WTC11 (cell line): ENCODE measurements around the gene SH3PXD2A.

Source experiments
- ELF4 ChIP-seq: sonication (generic); formaldehyde crosslinking; IDR thresholded peaks from 2 replicates; pipeline ENCODE4 v1.8.1; 2022; ENCODE audit warnings: low read depth, mild to moderate bottlenecking, moderate library complexity, missing genetic modification reagents
- NR2C2 ChIP-seq: sonication (generic); formaldehyde crosslinking; IDR thresholded peaks from 2 replicates; pipeline ENCODE4 v1.8.0; 2022; ENCODE audit warnings: mild to moderate bottlenecking, missing genetic modification reagents
- NR3C1 ChIP-seq: sonication (generic); formaldehyde crosslinking; conservative IDR thresholded peaks from 2 replicates; pipeline ENCODE4 v1.8.1; 2023; ENCODE audit warnings: low read depth, mild to moderate bottlenecking, missing genetic modification reagents
- TEAD4 ChIP-seq: sonication (generic); formaldehyde crosslinking; IDR thresholded peaks from 2 replicates; pipeline ENCODE4 v1.8.0; 2022; ENCODE audit warnings: mild to moderate bottlenecking, missing genetic modification reagents
- ZBTB21 ChIP-seq: sonication (generic); formaldehyde crosslinking; IDR thresholded peaks from 2 replicates; pipeline ENCODE4 v1.8.1; 2023; ENCODE audit warnings: mild to moderate bottlenecking, missing genetic modification reagents, borderline replicate concordance
- ZNF121 ChIP-seq: sonication (generic); formaldehyde crosslinking; IDR thresholded peaks from 2 replicates; pipeline ENCODE4 v1.8.0; 2023; ENCODE audit warnings: missing genetic modification reagents
- TF ChIP-seq, protein P1 (sequence below): fragments of 200-600 bp; IDR thresholded peaks from 2 replicates; pipeline ENCODE4 v1.8.0; 2022; ENCODE audit warnings: antibody characterized with exemption
- TF ChIP-seq, protein P2 (sequence below): sonication (generic); formaldehyde crosslinking; IDR thresholded peaks from 2 replicates; pipeline ENCODE4 v1.8.0; 2022; ENCODE audit warnings: missing genetic modification reagents
- TF ChIP-seq, protein P3 (sequence below): sonication (generic); formaldehyde crosslinking; IDR thresholded peaks from 2 replicates; pipeline ENCODE4 v1.8.1; 2023; ENCODE audit warnings: mild to moderate bottlenecking, missing genetic modification reagents
- TF ChIP-seq, protein P4 (sequence below): sonication (generic); formaldehyde crosslinking; IDR thresholded peaks from 2 replicates; pipeline ENCODE4 v1.8.1; 2023; ENCODE audit warnings: mild to moderate bottlenecking, missing genetic modification reagents, moderate library complexity
- TF ChIP-seq, protein P5 (sequence below): sonication (generic); formaldehyde crosslinking; IDR thresholded peaks from 2 replicates; pipeline ENCODE4 v1.8.0; 2022; ENCODE audit warnings: mild to moderate bottlenecking, missing genetic modification reagents
- TF ChIP-seq, protein P6 (sequence below): sonication (generic); formaldehyde crosslinking; IDR thresholded peaks from 2 replicates; pipeline ENCODE4 v1.8.1; 2022; ENCODE audit warnings: missing genetic modification reagents, borderline replicate concordance

DNA sequence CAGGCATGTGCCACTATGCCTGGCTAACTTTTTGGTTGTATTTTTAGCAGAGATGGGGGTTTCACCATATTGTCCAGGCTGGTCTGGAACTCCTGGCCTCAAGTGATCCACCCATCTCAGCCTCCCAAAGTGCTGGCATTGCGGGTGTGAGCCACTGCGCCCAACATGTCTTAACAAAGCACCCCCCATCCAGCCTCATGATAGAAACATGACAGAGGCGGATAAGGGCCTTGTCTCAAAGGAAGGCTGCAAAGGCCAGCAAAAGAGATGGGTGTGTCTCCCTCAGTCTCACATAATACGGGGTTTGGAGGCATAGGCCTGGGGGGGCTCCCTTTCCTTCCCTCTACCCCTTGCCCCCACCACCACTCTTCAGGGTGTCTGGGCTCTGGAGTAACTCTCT, 93.2 kb downstream of the SH3PXD2A start:
- TF ChIP-seq NR2C2 (no peak), NR3C1 (no peak), ELF4 (CRISPR knock-in tag) (no peak), ZBTB21 (CRISPR knock-in tag) (no peak), ZNF121 (CRISPR knock-in tag) (no peak), TEAD4 (CRISPR knock-in tag) (no peak)
- TF ChIP-seq, protein P1, sequence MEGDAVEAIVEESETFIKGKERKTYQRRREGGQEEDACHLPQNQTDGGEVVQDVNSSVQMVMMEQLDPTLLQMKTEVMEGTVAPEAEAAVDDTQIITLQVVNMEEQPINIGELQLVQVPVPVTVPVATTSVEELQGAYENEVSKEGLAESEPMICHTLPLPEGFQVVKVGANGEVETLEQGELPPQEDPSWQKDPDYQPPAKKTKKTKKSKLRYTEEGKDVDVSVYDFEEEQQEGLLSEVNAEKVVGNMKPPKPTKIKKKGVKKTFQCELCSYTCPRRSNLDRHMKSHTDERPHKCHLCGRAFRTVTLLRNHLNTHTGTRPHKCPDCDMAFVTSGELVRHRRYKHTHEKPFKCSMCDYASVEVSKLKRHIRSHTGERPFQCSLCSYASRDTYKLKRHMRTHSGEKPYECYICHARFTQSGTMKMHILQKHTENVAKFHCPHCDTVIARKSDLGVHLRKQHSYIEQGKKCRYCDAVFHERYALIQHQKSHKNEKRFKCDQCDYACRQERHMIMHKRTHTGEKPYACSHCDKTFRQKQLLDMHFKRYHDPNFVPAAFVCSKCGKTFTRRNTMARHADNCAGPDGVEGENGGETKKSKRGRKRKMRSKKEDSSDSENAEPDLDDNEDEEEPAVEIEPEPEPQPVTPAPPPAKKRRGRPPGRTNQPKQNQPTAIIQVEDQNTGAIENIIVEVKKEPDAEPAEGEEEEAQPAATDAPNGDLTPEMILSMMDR, result no peak
- TF ChIP-seq, protein P2, sequence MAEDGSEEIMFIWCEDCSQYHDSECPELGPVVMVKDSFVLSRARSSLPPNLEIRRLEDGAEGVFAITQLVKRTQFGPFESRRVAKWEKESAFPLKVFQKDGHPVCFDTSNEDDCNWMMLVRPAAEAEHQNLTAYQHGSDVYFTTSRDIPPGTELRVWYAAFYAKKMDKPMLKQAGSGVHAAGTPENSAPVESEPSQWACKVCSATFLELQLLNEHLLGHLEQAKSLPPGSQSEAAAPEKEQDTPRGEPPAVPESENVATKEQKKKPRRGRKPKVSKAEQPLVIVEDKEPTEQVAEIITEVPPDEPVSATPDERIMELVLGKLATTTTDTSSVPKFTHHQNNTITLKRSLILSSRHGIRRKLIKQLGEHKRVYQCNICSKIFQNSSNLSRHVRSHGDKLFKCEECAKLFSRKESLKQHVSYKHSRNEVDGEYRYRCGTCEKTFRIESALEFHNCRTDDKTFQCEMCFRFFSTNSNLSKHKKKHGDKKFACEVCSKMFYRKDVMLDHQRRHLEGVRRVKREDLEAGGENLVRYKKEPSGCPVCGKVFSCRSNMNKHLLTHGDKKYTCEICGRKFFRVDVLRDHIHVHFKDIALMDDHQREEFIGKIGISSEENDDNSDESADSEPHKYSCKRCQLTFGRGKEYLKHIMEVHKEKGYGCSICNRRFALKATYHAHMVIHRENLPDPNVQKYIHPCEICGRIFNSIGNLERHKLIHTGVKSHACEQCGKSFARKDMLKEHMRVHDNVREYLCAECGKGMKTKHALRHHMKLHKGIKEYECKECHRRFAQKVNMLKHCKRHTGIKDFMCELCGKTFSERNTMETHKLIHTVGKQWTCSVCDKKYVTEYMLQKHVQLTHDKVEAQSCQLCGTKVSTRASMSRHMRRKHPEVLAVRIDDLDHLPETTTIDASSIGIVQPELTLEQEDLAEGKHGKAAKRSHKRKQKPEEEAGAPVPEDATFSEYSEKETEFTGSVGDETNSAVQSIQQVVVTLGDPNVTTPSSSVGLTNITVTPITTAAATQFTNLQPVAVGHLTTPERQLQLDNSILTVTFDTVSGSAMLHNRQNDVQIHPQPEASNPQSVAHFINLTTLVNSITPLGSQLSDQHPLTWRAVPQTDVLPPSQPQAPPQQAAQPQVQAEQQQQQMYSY (CRISPR knock-in tag), result no peak
- TF ChIP-seq, protein P3, sequence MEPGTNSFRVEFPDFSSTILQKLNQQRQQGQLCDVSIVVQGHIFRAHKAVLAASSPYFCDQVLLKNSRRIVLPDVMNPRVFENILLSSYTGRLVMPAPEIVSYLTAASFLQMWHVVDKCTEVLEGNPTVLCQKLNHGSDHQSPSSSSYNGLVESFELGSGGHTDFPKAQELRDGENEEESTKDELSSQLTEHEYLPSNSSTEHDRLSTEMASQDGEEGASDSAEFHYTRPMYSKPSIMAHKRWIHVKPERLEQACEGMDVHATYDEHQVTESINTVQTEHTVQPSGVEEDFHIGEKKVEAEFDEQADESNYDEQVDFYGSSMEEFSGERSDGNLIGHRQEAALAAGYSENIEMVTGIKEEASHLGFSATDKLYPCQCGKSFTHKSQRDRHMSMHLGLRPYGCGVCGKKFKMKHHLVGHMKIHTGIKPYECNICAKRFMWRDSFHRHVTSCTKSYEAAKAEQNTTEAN (CRISPR knock-in tag), result no peak
- TF ChIP-seq, protein P4, sequence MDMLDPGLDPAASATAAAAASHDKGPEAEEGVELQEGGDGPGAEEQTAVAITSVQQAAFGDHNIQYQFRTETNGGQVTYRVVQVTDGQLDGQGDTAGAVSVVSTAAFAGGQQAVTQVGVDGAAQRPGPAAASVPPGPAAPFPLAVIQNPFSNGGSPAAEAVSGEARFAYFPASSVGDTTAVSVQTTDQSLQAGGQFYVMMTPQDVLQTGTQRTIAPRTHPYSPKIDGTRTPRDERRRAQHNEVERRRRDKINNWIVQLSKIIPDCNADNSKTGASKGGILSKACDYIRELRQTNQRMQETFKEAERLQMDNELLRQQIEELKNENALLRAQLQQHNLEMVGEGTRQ (CRISPR knock-in tag), result no peak
- TF ChIP-seq, protein P5, sequence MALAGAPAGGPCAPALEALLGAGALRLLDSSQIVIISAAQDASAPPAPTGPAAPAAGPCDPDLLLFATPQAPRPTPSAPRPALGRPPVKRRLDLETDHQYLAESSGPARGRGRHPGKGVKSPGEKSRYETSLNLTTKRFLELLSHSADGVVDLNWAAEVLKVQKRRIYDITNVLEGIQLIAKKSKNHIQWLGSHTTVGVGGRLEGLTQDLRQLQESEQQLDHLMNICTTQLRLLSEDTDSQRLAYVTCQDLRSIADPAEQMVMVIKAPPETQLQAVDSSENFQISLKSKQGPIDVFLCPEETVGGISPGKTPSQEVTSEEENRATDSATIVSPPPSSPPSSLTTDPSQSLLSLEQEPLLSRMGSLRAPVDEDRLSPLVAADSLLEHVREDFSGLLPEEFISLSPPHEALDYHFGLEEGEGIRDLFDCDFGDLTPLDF, result no peak
- TF ChIP-seq, protein P6, sequence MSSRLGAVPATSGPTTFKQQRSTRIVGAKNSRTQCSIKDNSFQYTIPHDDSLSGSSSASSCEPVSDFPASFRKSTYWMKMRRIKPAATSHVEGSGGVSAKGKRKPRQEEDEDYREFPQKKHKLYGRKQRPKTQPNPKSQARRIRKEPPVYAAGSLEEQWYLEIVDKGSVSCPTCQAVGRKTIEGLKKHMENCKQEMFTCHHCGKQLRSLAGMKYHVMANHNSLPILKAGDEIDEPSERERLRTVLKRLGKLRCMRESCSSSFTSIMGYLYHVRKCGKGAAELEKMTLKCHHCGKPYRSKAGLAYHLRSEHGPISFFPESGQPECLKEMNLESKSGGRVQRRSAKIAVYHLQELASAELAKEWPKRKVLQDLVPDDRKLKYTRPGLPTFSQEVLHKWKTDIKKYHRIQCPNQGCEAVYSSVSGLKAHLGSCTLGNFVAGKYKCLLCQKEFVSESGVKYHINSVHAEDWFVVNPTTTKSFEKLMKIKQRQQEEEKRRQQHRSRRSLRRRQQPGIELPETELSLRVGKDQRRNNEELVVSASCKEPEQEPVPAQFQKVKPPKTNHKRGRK (CRISPR knock-in tag), result no peak
